Glutamatergic neuron (in vitro differentiated cells): Measurements from ENCODE around the gene NUMB. TPM values are rescaled to one million over a fixed set of nuclear protein-coding genes. Genes with fewer than 3 reads are reported as not detected.
"Not testable (repeated sequence)": the region's sequence is repeated elsewhere in the genome, so short reads cannot be mapped to it uniquely, and the experiment has no call there.

Source experiments
- DNase-seq: peaks from one replicate; pipeline ENCODE4 v3.0.0; 2022
- H3K27ac Mint-ChIP-seq: one replicate; pipeline ENCODE4 v1.8.0; 2020; ENCODE audit warnings: mild to moderate bottlenecking, mixed read lengths, inconsistent platforms; ENCODE audit not compliant: unreplicated experiment
- H3K27me3 Mint-ChIP-seq: one replicate; pipeline ENCODE4 v1.8.0; 2020; ENCODE audit warnings: mild to moderate bottlenecking, moderate library complexity, mixed read lengths, inconsistent platforms; ENCODE audit not compliant: unreplicated experiment
- H3K36me3 Mint-ChIP-seq: one replicate; pipeline ENCODE4 v1.8.0; 2020; ENCODE audit warnings: mild to moderate bottlenecking, mixed read lengths, inconsistent platforms; ENCODE audit not compliant: unreplicated experiment
- H3K4me1 Mint-ChIP-seq: one replicate; pipeline ENCODE4 v1.8.0; 2020; ENCODE audit warnings: mild to moderate bottlenecking, low read depth, mixed read lengths, inconsistent platforms; ENCODE audit not compliant: unreplicated experiment
- H3K4me3 Mint-ChIP-seq: one replicate; pipeline ENCODE4 v1.8.0; 2020; ENCODE audit warnings: mild to moderate bottlenecking, mixed read lengths, inconsistent platforms; ENCODE audit not compliant: unreplicated experiment
- H3K9me3 Mint-ChIP-seq: one replicate; pipeline ENCODE4 v1.8.0; 2020; ENCODE audit warnings: mild to moderate bottlenecking, moderate library complexity, mixed read lengths, inconsistent platforms; ENCODE audit not compliant: unreplicated experiment
- CTCF ChIP-seq: fragments of 200-600 bp; sonication (generic); IDR thresholded peaks from one replicate; pipeline ENCODE4 v1.5.0; 2021; ENCODE audit not compliant: partially characterized antibody, unreplicated experiment
- total RNA-seq: library from RNA; stranded (reverse); fragmentation: NEBNext Ultra II Directional; extraction: Animal tissue kit (Norgen Biotek cat#: 25700); gene quantifications from one replicate; pipeline ENCODE4 v1.2.1, GENCODE V29; 2021; ENCODE audit not compliant: unreplicated experiment

Gene NUMB
- total RNA-seq, 1 donor from 2014 or later: 48.0 TPM

DNA sequence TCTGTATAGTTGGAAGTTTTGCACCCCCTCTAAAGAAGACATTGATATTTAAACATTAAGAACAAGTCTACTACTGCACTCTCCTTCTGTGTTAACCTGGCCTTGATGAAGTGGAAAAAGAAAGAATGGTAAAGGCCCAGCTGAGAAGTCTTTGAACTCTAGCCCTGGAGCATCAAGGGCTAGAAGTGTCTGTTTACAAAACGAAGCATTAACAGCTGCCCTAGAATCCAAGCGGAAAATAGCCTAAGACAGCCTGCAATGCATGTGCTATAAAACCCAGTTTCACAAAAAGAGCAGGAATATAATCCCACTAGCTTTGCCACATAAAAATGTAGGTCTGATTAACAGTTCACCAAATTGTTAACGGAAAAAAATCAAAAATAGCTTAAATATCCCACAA is 60.5 kb downstream of the NUMB start:
- no peak for TF ChIP-seq CTCF
- H3K9me3 Mint-ChIP-seq: peaks cover 2% of the 10 kb centered on the region
- DNase-seq: no peak
- no peak overlapping the region for H3K4me3 Mint-ChIP-seq
- H3K27me3 Mint-ChIP-seq: peaks cover 1% of the 10 kb centered on the region
- no peaks in the 10 kb centered on the region for H3K36me3 Mint-ChIP-seq
- H3K4me1 Mint-ChIP-seq: peaks cover 5% of the 10 kb centered on the region
- no peak overlapping the region for H3K27ac Mint-ChIP-seq

GRCh38 chr14:73394317-73394716 is 64.0 kb downstream of the NUMB start:
- DNase-seq: no peak
- no peak for TF ChIP-seq CTCF
- H3K9me3 Mint-ChIP-seq: peaks cover 2% of the 10 kb centered on the region
- no peaks in the 10 kb centered on the region for H3K36me3 Mint-ChIP-seq
- no peak overlapping the region for H3K27ac Mint-ChIP-seq
- H3K27me3 Mint-ChIP-seq: no peaks in the 10 kb centered on the region
- no peak overlapping the region for H3K4me3 Mint-ChIP-seq
- H3K4me1 Mint-ChIP-seq: peaks cover 5% of the 10 kb centered on the region

DNA sequence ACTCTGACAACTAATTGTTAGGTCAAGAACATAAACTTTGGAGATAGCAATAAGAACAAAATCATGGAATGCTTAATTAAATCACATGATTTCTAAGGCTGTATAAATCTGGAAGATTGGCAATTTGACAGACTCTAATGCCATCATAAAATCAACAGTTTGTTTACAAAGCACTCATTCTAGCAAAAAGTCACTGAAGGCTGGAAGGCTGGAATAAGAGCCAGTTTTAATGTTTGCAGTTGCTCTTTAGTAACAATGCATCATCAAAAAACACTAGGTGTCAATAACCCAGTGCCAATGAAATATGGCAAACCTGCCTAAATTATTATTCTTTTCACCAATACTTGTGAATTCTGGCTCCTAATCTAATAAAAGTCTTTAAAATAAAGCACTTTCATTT is 65.0 kb downstream of the NUMB start:
- Mint-ChIP-seq H3K27me3 (no peaks in the 10 kb centered on the region), H3K27ac (no peak overlapping the region), H3K36me3 (no peaks in the 10 kb centered on the region), H3K4me3 (no peak overlapping the region), H3K4me1 (peaks cover 5% of the 10 kb centered on the region), H3K9me3 (peaks cover 2% of the 10 kb centered on the region)
- no peak for TF ChIP-seq CTCF
- no peak for DNase-seq

GRCh38 chr14:73392329-73393257 is 65.8 kb downstream of the NUMB start:
- H3K4me1 Mint-ChIP-seq: peaks cover under 1% of the 10 kb centered on the region
- no peak for TF ChIP-seq CTCF
- H3K27ac Mint-ChIP-seq: no peak overlapping the region
- peaks cover 2% of the 10 kb centered on the region for H3K9me3 Mint-ChIP-seq
- H3K4me3 Mint-ChIP-seq: no peak overlapping the region
- H3K36me3 Mint-ChIP-seq: no peaks in the 10 kb centered on the region
- no peaks in the 10 kb centered on the region for H3K27me3 Mint-ChIP-seq
- DNase-seq: no peak

DNA sequence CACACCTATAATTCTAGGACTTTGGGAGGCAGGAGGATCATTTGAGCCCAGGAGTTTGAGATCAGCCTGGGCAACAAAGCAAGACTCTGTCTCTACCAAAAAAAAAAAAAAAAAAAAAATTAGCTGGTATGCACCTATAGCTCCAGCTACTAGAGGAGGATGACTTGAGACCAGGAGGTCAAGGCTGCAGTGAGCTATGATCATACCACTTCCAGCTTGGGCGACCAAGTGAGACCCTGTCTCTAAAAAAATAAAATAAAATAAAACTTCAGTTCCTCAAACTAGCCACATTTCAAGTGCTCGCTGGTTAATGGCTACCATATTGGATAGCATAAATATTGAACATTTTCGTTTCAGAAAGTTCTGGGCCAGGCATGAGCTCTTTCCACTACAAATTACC is 70.5 kb downstream of the NUMB start:
- H3K27ac Mint-ChIP-seq: not testable (repeated sequence)

More for the DNA sequence above, 70.5 kb downstream of the NUMB start:
- not testable (repeated sequence) for H3K4me3 Mint-ChIP-seq, H3K27me3 Mint-ChIP-seq, DNase-seq, H3K9me3 Mint-ChIP-seq, H3K4me1 Mint-ChIP-seq, H3K36me3 Mint-ChIP-seq
